Glutamatergic neuron (in vitro differentiated cells): ENCODE measurements around the gene KRT74. TPM values are rescaled to one million over a fixed set of nuclear protein-coding genes. Genes with fewer than 3 reads are reported as not detected.

ENCODE experiments used
- DNase-seq: peaks from one replicate; pipeline ENCODE4 v3.0.0; 2022
- H3K27ac Mint-ChIP-seq: one replicate; pipeline ENCODE4 v1.8.0; 2020; ENCODE audit warnings: mild to moderate bottlenecking, mixed read lengths, inconsistent platforms; ENCODE audit not compliant: unreplicated experiment
- H3K27me3 Mint-ChIP-seq: one replicate; pipeline ENCODE4 v1.8.0; 2020; ENCODE audit warnings: mild to moderate bottlenecking, moderate library complexity, mixed read lengths, inconsistent platforms; ENCODE audit not compliant: unreplicated experiment
- H3K36me3 Mint-ChIP-seq: one replicate; pipeline ENCODE4 v1.8.0; 2020; ENCODE audit warnings: mild to moderate bottlenecking, mixed read lengths, inconsistent platforms; ENCODE audit not compliant: unreplicated experiment
- H3K4me1 Mint-ChIP-seq: one replicate; pipeline ENCODE4 v1.8.0; 2020; ENCODE audit warnings: mild to moderate bottlenecking, low read depth, mixed read lengths, inconsistent platforms; ENCODE audit not compliant: unreplicated experiment
- H3K4me3 Mint-ChIP-seq: one replicate; pipeline ENCODE4 v1.8.0; 2020; ENCODE audit warnings: mild to moderate bottlenecking, mixed read lengths, inconsistent platforms; ENCODE audit not compliant: unreplicated experiment
- H3K9me3 Mint-ChIP-seq: one replicate; pipeline ENCODE4 v1.8.0; 2020; ENCODE audit warnings: mild to moderate bottlenecking, moderate library complexity, mixed read lengths, inconsistent platforms; ENCODE audit not compliant: unreplicated experiment
- total RNA-seq: library from RNA; stranded (reverse); fragmentation: NEBNext Ultra II Directional; extraction: Animal tissue kit (Norgen Biotek cat#: 25700); gene quantifications from one replicate; pipeline ENCODE4 v1.2.1, GENCODE V29; 2021; ENCODE audit not compliant: unreplicated experiment
- TF ChIP-seq, protein P1 (sequence below): fragments of 200-600 bp; sonication (generic); IDR thresholded peaks from one replicate; pipeline ENCODE4 v1.5.0; 2021; ENCODE audit not compliant: partially characterized antibody, unreplicated experiment

Gene KRT74
- total RNA-seq, 1 donor from 2014 or later: not detected

DNA sequence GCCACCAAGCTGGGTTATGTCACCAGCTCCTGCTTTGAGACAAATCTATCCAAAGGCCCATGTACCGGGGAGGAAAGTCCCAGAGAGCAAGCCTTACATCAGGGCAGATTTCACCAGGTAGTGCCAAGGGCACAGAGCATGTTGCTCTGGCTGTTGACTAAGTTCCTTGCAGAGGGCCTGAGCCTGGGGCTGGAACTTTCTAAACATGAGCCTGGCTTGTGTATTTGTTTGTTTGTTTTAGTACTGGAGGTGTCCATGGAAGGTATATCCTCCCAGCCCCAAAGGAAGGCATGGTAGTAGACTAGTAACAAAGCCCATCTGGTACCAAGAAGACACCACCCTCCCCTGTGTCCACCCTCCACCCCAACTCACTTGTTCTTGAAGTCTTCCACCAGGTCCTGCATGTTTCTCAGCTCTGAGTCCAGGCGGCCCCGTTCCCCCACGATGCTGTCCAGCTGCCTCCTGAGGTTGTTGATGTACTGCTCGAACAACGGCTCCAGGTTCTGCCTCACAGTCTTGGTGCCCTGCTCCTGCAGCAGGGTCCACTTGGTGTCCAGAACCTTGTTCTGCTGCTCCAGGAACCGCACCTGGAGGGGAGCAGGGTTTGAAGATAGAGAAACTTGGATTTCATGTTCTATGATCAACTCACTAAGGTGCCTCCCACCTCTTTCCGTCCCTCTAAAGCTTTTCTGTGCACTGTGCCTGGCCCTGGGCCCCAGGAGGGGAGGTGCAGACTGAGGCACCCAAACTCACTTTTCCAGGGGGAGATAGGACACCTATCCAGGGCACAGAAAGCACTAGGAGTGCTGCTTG is 54.9 kb downstream of the KRT74 start:
- Mint-ChIP-seq H3K9me3 (peaks cover 3% of the 10 kb centered on the region), H3K36me3 (peaks cover 8% of the 10 kb centered on the region), H3K27ac (no peak overlapping the region), H3K27me3 (peaks cover 2% of the 10 kb centered on the region), H3K4me1 (no peaks in the 10 kb centered on the region), H3K4me3 (no peak overlapping the region)
- DNase-seq: no peak
- TF ChIP-seq, protein P1, sequence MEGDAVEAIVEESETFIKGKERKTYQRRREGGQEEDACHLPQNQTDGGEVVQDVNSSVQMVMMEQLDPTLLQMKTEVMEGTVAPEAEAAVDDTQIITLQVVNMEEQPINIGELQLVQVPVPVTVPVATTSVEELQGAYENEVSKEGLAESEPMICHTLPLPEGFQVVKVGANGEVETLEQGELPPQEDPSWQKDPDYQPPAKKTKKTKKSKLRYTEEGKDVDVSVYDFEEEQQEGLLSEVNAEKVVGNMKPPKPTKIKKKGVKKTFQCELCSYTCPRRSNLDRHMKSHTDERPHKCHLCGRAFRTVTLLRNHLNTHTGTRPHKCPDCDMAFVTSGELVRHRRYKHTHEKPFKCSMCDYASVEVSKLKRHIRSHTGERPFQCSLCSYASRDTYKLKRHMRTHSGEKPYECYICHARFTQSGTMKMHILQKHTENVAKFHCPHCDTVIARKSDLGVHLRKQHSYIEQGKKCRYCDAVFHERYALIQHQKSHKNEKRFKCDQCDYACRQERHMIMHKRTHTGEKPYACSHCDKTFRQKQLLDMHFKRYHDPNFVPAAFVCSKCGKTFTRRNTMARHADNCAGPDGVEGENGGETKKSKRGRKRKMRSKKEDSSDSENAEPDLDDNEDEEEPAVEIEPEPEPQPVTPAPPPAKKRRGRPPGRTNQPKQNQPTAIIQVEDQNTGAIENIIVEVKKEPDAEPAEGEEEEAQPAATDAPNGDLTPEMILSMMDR: no peak

- H3K4me1 Mint-ChIP-seq: no peaks in the 10 kb centered on the region
- peaks cover 3% of the 10 kb centered on the region for H3K9me3 Mint-ChIP-seq
- TF ChIP-seq, protein P1: no peak
- peaks cover 2% of the 10 kb centered on the region for H3K27me3 Mint-ChIP-seq
- no peak for DNase-seq
- no peak overlapping the region for H3K27ac Mint-ChIP-seq
- H3K36me3 Mint-ChIP-seq: peaks cover 8% of the 10 kb centered on the region
- no peak overlapping the region for H3K4me3 Mint-ChIP-seq
These were observed 55.8 kb downstream of the KRT74 start for GRCh38 chr12:52517888-52518287.

DNA sequence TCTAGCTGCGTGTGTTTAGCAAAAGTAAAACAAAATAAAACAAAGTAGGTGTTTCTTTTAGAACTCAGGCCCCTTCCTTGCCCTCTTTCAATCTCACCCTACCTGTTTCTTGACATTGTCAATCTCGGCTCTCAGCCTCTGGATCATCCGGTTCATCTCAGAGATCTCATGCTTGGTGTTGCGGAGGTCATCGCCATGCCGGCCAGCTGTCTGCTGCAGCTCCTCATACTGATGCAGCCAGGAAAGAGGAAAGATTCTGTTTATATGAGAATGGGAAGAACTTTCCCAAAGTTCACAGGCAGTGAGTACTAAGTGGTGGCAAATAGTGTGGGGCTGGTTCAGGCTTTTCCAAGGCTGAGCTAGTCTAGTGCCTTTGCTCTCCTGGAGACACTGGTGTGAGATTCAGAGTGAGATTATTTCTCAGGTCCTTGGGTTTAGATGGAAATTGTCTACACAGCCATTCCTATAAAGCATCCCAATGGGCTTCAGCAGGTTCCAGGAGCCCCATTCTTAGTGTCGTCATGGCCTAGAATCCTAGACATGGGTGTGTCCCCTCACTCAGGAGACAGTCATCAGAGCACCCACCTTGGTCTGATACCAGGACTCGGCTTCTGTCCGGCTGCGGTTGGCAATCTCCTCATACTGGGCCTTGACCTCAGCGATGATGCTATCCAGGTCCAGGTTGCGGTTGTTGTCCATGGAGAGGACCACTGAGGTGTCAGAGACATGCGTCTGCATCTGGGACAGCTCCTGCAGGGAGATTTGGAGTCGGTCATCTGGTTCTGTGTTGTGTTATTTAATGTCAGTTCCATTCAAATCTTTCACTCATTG is 56.4 kb downstream of the KRT74 start:
- H3K36me3 Mint-ChIP-seq: peaks cover 8% of the 10 kb centered on the region
- H3K4me3 Mint-ChIP-seq: no peak overlapping the region
- TF ChIP-seq, protein P1: no peak
- H3K27ac Mint-ChIP-seq: no peak overlapping the region
- peaks cover 2% of the 10 kb centered on the region for H3K27me3 Mint-ChIP-seq
- peaks cover 3% of the 10 kb centered on the region for H3K9me3 Mint-ChIP-seq
- no peak for DNase-seq
- H3K4me1 Mint-ChIP-seq: no peaks in the 10 kb centered on the region

DNA sequence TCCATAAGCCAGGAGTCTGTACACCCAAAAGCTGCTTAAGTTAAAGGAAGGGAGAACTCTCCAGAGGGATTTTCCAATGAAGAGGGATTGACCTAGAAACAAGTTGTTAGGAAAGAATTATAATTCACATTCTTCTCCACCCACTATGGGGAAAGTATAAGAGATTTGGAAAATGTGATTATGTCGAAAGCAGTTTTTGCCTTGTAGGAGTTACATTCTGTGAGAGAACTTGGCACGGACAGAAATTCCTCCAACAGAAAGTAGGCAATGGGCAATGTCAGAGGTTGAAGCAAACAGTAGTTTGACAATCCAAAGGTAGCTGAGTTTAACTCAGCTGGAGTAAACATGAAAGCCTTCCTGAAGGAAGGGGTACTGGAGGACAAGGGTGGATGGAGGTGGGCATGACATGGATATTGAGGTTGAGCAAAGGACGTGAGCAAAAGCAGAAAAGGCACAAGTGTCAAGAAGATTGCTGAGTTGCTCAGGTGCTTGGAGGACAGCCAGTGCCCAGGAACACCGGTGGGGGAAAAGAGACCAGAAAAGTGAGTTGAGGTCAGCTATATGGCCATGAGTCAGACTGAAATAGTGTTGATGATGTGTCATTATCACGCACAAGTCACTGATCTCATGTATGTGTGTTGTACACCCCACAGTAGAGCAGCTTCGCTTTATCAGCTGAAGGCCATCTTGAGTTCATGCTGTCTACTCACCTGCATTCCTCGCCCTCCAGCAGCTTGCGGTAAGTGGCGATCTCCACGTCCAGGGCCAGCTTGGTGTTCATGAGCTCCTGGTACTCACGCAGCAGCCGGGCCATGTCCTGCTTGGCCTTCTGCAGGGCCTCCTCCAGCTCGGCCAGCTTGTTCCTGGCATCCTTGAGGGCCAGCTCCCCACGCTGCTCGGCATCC is 57.5 kb downstream of the KRT74 start:
- Mint-ChIP-seq H3K9me3 (peaks cover 3% of the 10 kb centered on the region), H3K4me3 (no peak overlapping the region), H3K27me3 (peaks cover 2% of the 10 kb centered on the region), H3K27ac (no peak overlapping the region), H3K36me3 (peaks cover 8% of the 10 kb centered on the region), H3K4me1 (no peaks in the 10 kb centered on the region)
- TF ChIP-seq, protein P1: no peak
- no peak for DNase-seq

Other genes starting within 250 kb of the KRT74 start
- not detected for gene KRT85, start 206.4 kb downstream of the KRT74 start, total RNA-seq
- not detected for gene KRT84, start 188.2 kb downstream of the KRT74 start, total RNA-seq
- gene KRT82, start 167.5 kb downstream of the KRT74 start, total RNA-seq: not detected
- not detected for gene KRT75, start 139.5 kb downstream of the KRT74 start, total RNA-seq
- gene KRT6B, start 121.7 kb downstream of the KRT74 start, total RNA-seq: not detected
- not detected for gene KRT6C, start 100.0 kb downstream of the KRT74 start, total RNA-seq
- gene KRT6A, start 80.6 kb downstream of the KRT74 start, total RNA-seq: not detected
- not detected for gene KRT5, start 53.4 kb downstream of the KRT74 start, total RNA-seq
- gene KRT71, start 20.7 kb downstream of the KRT74 start, total RNA-seq: not detected
- not detected for gene KRT72, start 27.6 kb upstream of the KRT74 start, total RNA-seq
- not detected for gene KRT73, start 44.7 kb upstream of the KRT74 start, total RNA-seq
- not detected for gene KRT2, start 78.4 kb upstream of the KRT74 start, total RNA-seq
- not detected for gene KRT1, start 106.6 kb upstream of the KRT74 start, total RNA-seq
- gene KRT77, start 129.7 kb upstream of the KRT74 start, total RNA-seq: not detected
- gene KRT76, start 203.5 kb upstream of the KRT74 start, total RNA-seq: not detected
- not detected for gene KRT3, start 222.3 kb upstream of the KRT74 start, total RNA-seq
- not detected for gene KRT4, start 240.3 kb upstream of the KRT74 start, total RNA-seq